Measurements from ENCODE around the gene EPS8L2. TPM values are rescaled to one million over a fixed set of nuclear protein-coding genes. Genes with fewer than 3 reads are reported as not detected.

Gene EPS8L2
- total and polyA plus RNA-seq, 2 of the 4 experiments (the other 2 are of a cell fraction): 17.2 to 39.4 TPM

- TF ChIP-seq RFX5 (IDR thresholded peaks at IDR 0.05; ENCODE audit: low read depth, low read length): no peak
Observed at GRCh38 chr11:696955-697491, 9.0 kb upstream of the EPS8L2 start (continued).

GRCh38 chr11:697811-698311 lies 8.2 kb upstream of the EPS8L2 start:
- peak overlapping the region; percentile 64 for H3K9ac ChIP-seq (ENCODE audit: low read depth, low read length)
- no peaks in the 10 kb centered on the region for H3K27me3 ChIP-seq (ENCODE audit: control insufficient read depth, insufficient read depth, low read length)
- H2BK120ac ChIP-seq (ENCODE audit: low read depth, low read length): peak overlapping the region; percentile 79
- no TSS peak for BruUV-seq (replicated peaks)
- peaks cover 27 to 64% of the 10 kb centered on the region in 2 experiments for H3K79me1 ChIP-seq (ENCODE audit: low read depth in 1 of 2, low read length in 2 of 2)
- peaks cover 33% of the 10 kb centered on the region for H4K20me1 ChIP-seq (ENCODE audit: insufficient read depth, low read length)
- peak overlapping the region; percentile 86 for H3K4ac ChIP-seq (ENCODE audit: low read depth, low read length)
- peak overlapping the region; percentile 24; the same call in 1 of the 2 replicates for H3K23ac ChIP-seq (ENCODE audit: low read depth, low read length)
- H3K9me1 ChIP-seq (ENCODE audit: insufficient read depth, low read length): peaks cover 27% of the 10 kb centered on the region
- 100% methylated on average over 1 of the region's 11 CpGs; no CpG with 5 or more reads in 1 of the 2 experiments for WGBS, 2 experiments (ENCODE audit: extremely low coverage in 2 of 2, insufficient read length in 1 of 2)
- peak overlapping the region; percentile 98 for H2AK5ac ChIP-seq (ENCODE audit: low read depth, low read length)
- DNase-seq (peak; percentile 76), ATAC-seq (ENCODE audit: low read depth) (no peak)
- peak overlapping the region; percentile 53 for H3K18ac ChIP-seq (ENCODE audit: low read depth, low read length)
- in situ Hi-C loops (cut with MboI; ENCODE audit: low sequenced_read_pairs) (no loop called here), intact Hi-C loops (cut with micrococcal nuclease) (no loop called here), dilution Hi-C loops (cut with HindIII; ENCODE audit: low sequenced_read_pairs, unreplicated experiment) (no loop called here)
- peak overlapping the region; percentile 22; the same call in 2 of the 3 replicates for H2BK15ac ChIP-seq (ENCODE audit: low read depth, low read length)
- H4K8ac ChIP-seq (ENCODE audit: low read depth in 2 of 2, low read length in 2 of 2): peak overlapping the region in 1 of 2 experiments; percentile 55; a peak in 2 of 4 replicates
- ChIA-PET CTCF (interaction anchor here (1.1 kb wide), 1 partner anchor 9 kb away, joined by 3 read pairs; no protein-coding TSS in a partner anchor), POLR2A (ENCODE audit: unreplicated experiment) (interaction anchor here (0.6 kb wide), 1 partner anchor 21 kb away, joined by 7 read pairs; no protein-coding TSS in a partner anchor)
- peak overlapping the region; percentile 74 for H4K91ac ChIP-seq (ENCODE audit: insufficient read depth, low read depth, low read length)
- peak overlapping the region; percentile 73 for H2BK20ac ChIP-seq (ENCODE audit: low read depth, low read length)
- H2AFZ ChIP-seq (replicated peaks; ENCODE audit: low read length, poor library complexity): no peak overlapping the region
- no peak overlapping the region for H3K4me3 ChIP-seq (ENCODE audit: insufficient read depth, low read depth, low read length)
- peaks cover 36% of the 10 kb centered on the region for H3K4me1 ChIP-seq (ENCODE audit: control insufficient read depth, insufficient read depth, low read length)
- peak overlapping the region; percentile 65 for H3K14ac ChIP-seq (replicated peaks; ENCODE audit: low read depth, low read length)
- peak overlapping the region; percentile 50 for H3K4me2 ChIP-seq (ENCODE audit: low read depth, low read length)
- H3K9me3 ChIP-seq (ENCODE audit: control insufficient read depth, insufficient read depth, low read length): no peaks in the 10 kb centered on the region
- peaks cover 16% of the 10 kb centered on the region; the same call in 1 of the 2 replicates for H3K36me3 ChIP-seq (ENCODE audit: control insufficient read depth, insufficient read depth, low read length)
- H4K5ac ChIP-seq (ENCODE audit: low read depth, low read length): peak overlapping the region; percentile 41; the same call in 1 of the 2 replicates
- peak overlapping the region; percentile 86 for H3K27ac ChIP-seq (ENCODE audit: insufficient read depth, low read length)
- peak overlapping the region; percentile 29 for H2AK9ac ChIP-seq (replicated peaks; ENCODE audit: low read depth, low read length, poor library complexity)
- peak overlapping the region; percentile 96 for H2BK5ac ChIP-seq (ENCODE audit: low read depth, low read length, poor library complexity, severe bottlenecking)
- no peak for TF ChIP-seq SMC3 (IDR thresholded peaks at IDR 0.05; ENCODE audit: low read depth, low read length)
- peak; percentile 68 for TF ChIP-seq BHLHE40 (IDR thresholded peaks at IDR 0.05; ENCODE audit: low read depth, low read length)
- no peak for TF ChIP-seq RCOR1 (IDR thresholded peaks at IDR 0.05; ENCODE audit: insufficient replicate concordance, low read length)
- no peak for TF ChIP-seq POLR2A (IDR thresholded peaks at IDR 0.05; ENCODE audit: low read depth, low read length)
- TF ChIP-seq RFX5 (IDR thresholded peaks at IDR 0.05; ENCODE audit: low read depth, low read length): no peak
- TF ChIP-seq, protein P1, sequence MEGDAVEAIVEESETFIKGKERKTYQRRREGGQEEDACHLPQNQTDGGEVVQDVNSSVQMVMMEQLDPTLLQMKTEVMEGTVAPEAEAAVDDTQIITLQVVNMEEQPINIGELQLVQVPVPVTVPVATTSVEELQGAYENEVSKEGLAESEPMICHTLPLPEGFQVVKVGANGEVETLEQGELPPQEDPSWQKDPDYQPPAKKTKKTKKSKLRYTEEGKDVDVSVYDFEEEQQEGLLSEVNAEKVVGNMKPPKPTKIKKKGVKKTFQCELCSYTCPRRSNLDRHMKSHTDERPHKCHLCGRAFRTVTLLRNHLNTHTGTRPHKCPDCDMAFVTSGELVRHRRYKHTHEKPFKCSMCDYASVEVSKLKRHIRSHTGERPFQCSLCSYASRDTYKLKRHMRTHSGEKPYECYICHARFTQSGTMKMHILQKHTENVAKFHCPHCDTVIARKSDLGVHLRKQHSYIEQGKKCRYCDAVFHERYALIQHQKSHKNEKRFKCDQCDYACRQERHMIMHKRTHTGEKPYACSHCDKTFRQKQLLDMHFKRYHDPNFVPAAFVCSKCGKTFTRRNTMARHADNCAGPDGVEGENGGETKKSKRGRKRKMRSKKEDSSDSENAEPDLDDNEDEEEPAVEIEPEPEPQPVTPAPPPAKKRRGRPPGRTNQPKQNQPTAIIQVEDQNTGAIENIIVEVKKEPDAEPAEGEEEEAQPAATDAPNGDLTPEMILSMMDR (conservative IDR thresholded peaks at IDR 0.05; ENCODE audit: low read depth, low read length): no peak
- peak; percentile 86 for TF ChIP-seq MXI1 (IDR thresholded peaks at IDR 0.05; ENCODE audit: borderline replicate concordance, low read depth, low read length)
- no peak for TF ChIP-seq MAFK (IDR thresholded peaks at IDR 0.05; ENCODE audit: low read depth, low read length)
- peak overlapping the region; percentile 31; the same call in 1 of the 2 replicates for H3K56ac ChIP-seq (ENCODE audit: extremely low read depth, insufficient read depth, low read length)
